ENCODE measurements around the gene SMAD2. TPM values are rescaled to one million over a fixed set of nuclear protein-coding genes. Genes with fewer than 3 reads are reported as not detected.
"Not testable (repeated sequence)": the region's sequence is repeated elsewhere in the genome, so short reads cannot be mapped to it uniquely, and the experiment has no call there.

Gene SMAD2
- total RNA-seq, 1 experiment from 2014 or later: 121 TPM

GRCh38 chr18:47964053-47964452, 33.6 kb upstream of the SMAD2 start:
- Mint-ChIP-seq H3K4me3 (no peak overlapping the region), H3K36me3 (ENCODE audit: insufficient read depth in 1 of 3, low read depth in 3 of 3) (peaks cover 22 to 48% (median 26%) of the 10 kb centered on the region in 3 experiments), H3K27me3 (ENCODE audit: low read depth) (no peaks in the 10 kb centered on the region; the same call in 1 of the 2 replicates), H3K9me3 (peaks cover 35 to 37% of the 10 kb centered on the region in 2 experiments), H3K27ac (no peak overlapping the region), H3K4me1 (peaks cover 20 to 22% of the 10 kb centered on the region in 2 experiments)
- Histone ChIP-seq H4K91ac (ENCODE audit: insufficient read length, low read depth, low read length) (no peak overlapping the region), H4K8ac (replicated peaks; ENCODE audit: insufficient read length, low read depth, low read length) (no peak overlapping the region), H4K5ac (ENCODE audit: insufficient read length, low read depth, low read length) (no peak overlapping the region), H3K56ac (ENCODE audit: insufficient read length, low read depth, low read length) (no peak overlapping the region), H3K4me1 (ENCODE audit: insufficient read depth, low read length) (peaks cover 11% of the 10 kb centered on the region; the same call in 1 of the 2 replicates), H3K79me1 (ENCODE audit: insufficient read depth, low read depth, low read length, poor library complexity, severe bottlenecking) (no peaks in the 10 kb centered on the region), H3K23me2 (ENCODE audit: insufficient read length, low read depth, low read length, poor library complexity, severe bottlenecking) (no peaks in the 10 kb centered on the region), H2BK15ac (ENCODE audit: low read depth, low read length) (no peak overlapping the region), H3K18ac (ENCODE audit: insufficient read length, low read depth, low read length) (no peak overlapping the region), H3K27me3 (ENCODE audit: insufficient read depth, low read length) (no peaks in the 10 kb centered on the region), H3K27ac (ENCODE audit: insufficient read length, low read depth, low read length) (no peak overlapping the region), H3K14ac (ENCODE audit: insufficient read depth, low read length) (no peak overlapping the region), H3K4me2 (ENCODE audit: insufficient read depth, insufficient read length, low read length) (no peak overlapping the region), H2AK5ac (ENCODE audit: insufficient read length, low read length) (no peak overlapping the region), H3T11ph (ENCODE audit: low read length) (no peak overlapping the region), H3K9ac (ENCODE audit: extremely low read depth, insufficient read length, low read length) (no peak overlapping the region), H2AFZ (ENCODE audit: low read length) (no peak overlapping the region), H3K4ac (ENCODE audit: low read depth, low read length) (no peak overlapping the region), H3K9me3 (ENCODE audit: control insufficient read depth, low read depth, low read length) (peaks cover 5% of the 10 kb centered on the region), H3K23ac (ENCODE audit: insufficient read length, low read depth, low read length) (no peak overlapping the region), H2BK5ac (ENCODE audit: insufficient read length, low read length) (no peak overlapping the region), H2BK12ac (ENCODE audit: insufficient read length, low read depth, low read length) (no peak overlapping the region), H2BK20ac (ENCODE audit: low read depth, low read length, poor library complexity, severe bottlenecking) (no peak overlapping the region), H3K79me2 (ENCODE audit: insufficient read depth, low read length) (no peaks in the 10 kb centered on the region), H4K20me1 (ENCODE audit: control insufficient read depth, insufficient read depth, insufficient read length) (no peaks in the 10 kb centered on the region), H2BK120ac (ENCODE audit: low read depth, low read length, poor library complexity, severe bottlenecking) (no peak overlapping the region)
- DNase-seq: no peak
- TF ChIP-seq, protein P1, sequence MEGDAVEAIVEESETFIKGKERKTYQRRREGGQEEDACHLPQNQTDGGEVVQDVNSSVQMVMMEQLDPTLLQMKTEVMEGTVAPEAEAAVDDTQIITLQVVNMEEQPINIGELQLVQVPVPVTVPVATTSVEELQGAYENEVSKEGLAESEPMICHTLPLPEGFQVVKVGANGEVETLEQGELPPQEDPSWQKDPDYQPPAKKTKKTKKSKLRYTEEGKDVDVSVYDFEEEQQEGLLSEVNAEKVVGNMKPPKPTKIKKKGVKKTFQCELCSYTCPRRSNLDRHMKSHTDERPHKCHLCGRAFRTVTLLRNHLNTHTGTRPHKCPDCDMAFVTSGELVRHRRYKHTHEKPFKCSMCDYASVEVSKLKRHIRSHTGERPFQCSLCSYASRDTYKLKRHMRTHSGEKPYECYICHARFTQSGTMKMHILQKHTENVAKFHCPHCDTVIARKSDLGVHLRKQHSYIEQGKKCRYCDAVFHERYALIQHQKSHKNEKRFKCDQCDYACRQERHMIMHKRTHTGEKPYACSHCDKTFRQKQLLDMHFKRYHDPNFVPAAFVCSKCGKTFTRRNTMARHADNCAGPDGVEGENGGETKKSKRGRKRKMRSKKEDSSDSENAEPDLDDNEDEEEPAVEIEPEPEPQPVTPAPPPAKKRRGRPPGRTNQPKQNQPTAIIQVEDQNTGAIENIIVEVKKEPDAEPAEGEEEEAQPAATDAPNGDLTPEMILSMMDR (conservative IDR thresholded peaks at IDR 0.05): no peak
- WGBS (ENCODE audit: extremely low coverage, insufficient read length, low lambda C conversion rate): no CpG with 5 or more reads among the region's 4 CpGs

- not testable (repeated sequence) for H4K20me1 ChIP-seq (ENCODE audit: control insufficient read depth, insufficient read depth, insufficient read length); H3K18ac ChIP-seq (ENCODE audit: insufficient read length, low read depth, low read length); H4K8ac ChIP-seq (replicated peaks; ENCODE audit: insufficient read length, low read depth, low read length); H2BK15ac ChIP-seq (ENCODE audit: low read depth, low read length); H2BK20ac ChIP-seq (ENCODE audit: low read depth, low read length, poor library complexity, severe bottlenecking); H3K4me3 Mint-ChIP-seq; H2BK12ac ChIP-seq (ENCODE audit: insufficient read length, low read depth, low read length); H3K23ac ChIP-seq (ENCODE audit: insufficient read length, low read depth, low read length); H3K27me3 ChIP-seq (ENCODE audit: insufficient read depth, low read length); H3K79me2 ChIP-seq (ENCODE audit: insufficient read depth, low read length); H3K4me1 ChIP-seq (ENCODE audit: insufficient read depth, low read length); H4K5ac ChIP-seq (ENCODE audit: insufficient read length, low read depth, low read length); H3K27ac ChIP-seq (ENCODE audit: insufficient read length, low read depth, low read length); H2BK120ac ChIP-seq (ENCODE audit: low read depth, low read length, poor library complexity, severe bottlenecking); H3K79me1 ChIP-seq (ENCODE audit: insufficient read depth, low read depth, low read length, poor library complexity, severe bottlenecking); H3K4me2 ChIP-seq (ENCODE audit: insufficient read depth, insufficient read length, low read length); H3K4ac ChIP-seq (ENCODE audit: low read depth, low read length); H3K4me1 Mint-ChIP-seq; H2AK5ac ChIP-seq (ENCODE audit: insufficient read length, low read length); H4K91ac ChIP-seq (ENCODE audit: insufficient read length, low read depth, low read length); H2AFZ ChIP-seq (ENCODE audit: low read length); H3T11ph ChIP-seq (ENCODE audit: low read length); H2BK5ac ChIP-seq (ENCODE audit: insufficient read length, low read length); H3K23me2 ChIP-seq (ENCODE audit: insufficient read length, low read depth, low read length, poor library complexity, severe bottlenecking); H3K9ac ChIP-seq (ENCODE audit: extremely low read depth, insufficient read length, low read length); H3K56ac ChIP-seq (ENCODE audit: insufficient read length, low read depth, low read length); H3K27me3 Mint-ChIP-seq (ENCODE audit: low read depth); H3K27ac Mint-ChIP-seq; H3K14ac ChIP-seq (ENCODE audit: insufficient read depth, low read length); DNase-seq; H3K9me3 ChIP-seq (ENCODE audit: control insufficient read depth, low read depth, low read length)
- no CpG with 5 or more reads among the region's 7 CpGs for WGBS (ENCODE audit: extremely low coverage, insufficient read length, low lambda C conversion rate)
- Mint-ChIP-seq H3K9me3 (peaks cover 24 to 29% of the 10 kb centered on the region in 2 experiments), H3K36me3 (ENCODE audit: insufficient read depth in 1 of 3, low read depth in 3 of 3) (peaks cover 18 to 29% (median 18%) of the 10 kb centered on the region in 3 experiments)
Observed at GRCh38 chr18:47961003-47961402, 30.5 kb upstream of the SMAD2 start.

All from H9 (cell line).